ENCODE measurements around the gene CXCL1. TPM values are rescaled to one million over a fixed set of nuclear protein-coding genes. Genes with fewer than 3 reads are reported as not detected.
"Not testable (repeated sequence)": the region's sequence is repeated elsewhere in the genome, so short reads cannot be mapped to it uniquely, and the experiment has no call there.

CXCL1 gene
- total and polyA plus RNA-seq, 2 experiments from 2014 or later: 9.6 to 28.8 TPM

DNA sequence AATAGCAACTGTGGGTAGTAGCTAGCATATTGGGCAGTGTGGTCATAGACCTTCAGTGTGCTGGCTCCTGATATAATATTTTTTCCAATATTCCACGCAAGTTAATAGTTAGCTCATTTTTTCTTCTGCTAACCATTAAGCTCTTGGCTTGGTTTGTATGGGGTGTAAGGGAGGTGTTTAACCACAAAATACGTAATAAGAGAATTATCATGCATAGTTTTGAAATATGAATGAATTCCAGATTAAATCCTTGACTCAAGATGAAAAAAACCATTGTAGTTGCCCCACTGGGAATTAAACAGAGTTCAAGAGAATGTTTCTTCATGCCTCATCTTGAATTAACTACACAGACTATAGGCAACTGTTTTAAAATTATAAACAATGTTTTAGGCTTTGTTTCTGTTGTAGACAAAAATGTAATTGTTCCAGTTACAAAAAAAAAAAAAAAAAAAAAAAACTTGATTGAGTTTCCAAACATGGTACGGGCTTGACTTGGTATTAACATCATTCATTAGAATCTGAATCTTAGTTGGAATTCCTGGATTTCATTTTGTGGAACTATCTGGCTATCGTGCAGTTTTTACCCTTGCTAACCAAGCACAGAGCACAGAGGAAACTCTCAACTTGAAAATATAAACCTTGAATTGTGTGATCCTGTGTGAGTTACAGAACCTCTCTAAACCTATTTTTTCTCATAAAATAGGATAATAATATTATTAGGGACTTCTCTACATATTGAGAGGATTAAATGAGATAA is 28.4 kb downstream of the CXCL1 start:
- no peaks in the 10 kb centered on the region for H3K27me3 ChIP-seq
- H3K4me3 ChIP-seq: no peak overlapping the region
- H3K9me2 ChIP-seq (replicated peaks; ENCODE audit: insufficient read depth): no peaks in the 10 kb centered on the region
- H3K27ac ChIP-seq: no peak overlapping the region
- TF ChIP-seq EZH2phosphoT487 (IDR thresholded peaks at IDR 0.05; ENCODE audit: low read depth, severe bottlenecking, unreplicated experiment): no peak
- H3K4me2 ChIP-seq: no peak overlapping the region
- peaks cover 8% of the 10 kb centered on the region for H3K4me1 ChIP-seq (ENCODE audit: insufficient read depth)
- H2AFZ ChIP-seq: no peak overlapping the region
- H3K9me3 ChIP-seq (ENCODE audit: low read depth): no peaks in the 10 kb centered on the region
- no peaks in the 10 kb centered on the region for H4K20me1 ChIP-seq (ENCODE audit: insufficient read depth, poor library complexity, severe bottlenecking)
- H3K79me2 ChIP-seq: no peaks in the 10 kb centered on the region
- no peaks in the 10 kb centered on the region for H3K36me3 ChIP-seq (replicated peaks; ENCODE audit: insufficient read depth, low read depth)
- DNase-seq (ENCODE audit: low spot score): no peak
- WGBS (ENCODE audit: low lambda C conversion rate, missing lambda C conversion rate): 84% methylated on average over 4 of the region's 4 CpGs

DNA sequence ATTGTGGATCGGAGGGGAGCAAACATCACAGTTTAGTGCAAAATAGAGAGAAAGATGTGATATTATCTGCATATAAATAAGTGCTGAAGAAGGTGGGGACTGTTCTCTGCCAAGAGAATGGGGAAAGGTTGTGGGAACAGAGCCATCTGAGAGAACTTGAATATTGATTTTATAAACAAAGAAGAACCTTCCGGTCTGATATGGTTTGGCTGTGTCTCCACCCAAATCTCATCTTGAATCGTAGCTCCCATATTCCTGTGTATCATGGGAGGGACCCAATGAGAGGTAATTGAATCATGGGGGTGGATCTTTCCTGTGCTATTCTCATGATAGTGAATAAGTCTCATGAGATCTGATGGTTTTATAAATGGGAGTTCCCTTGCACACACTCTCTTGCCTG is 30.1 kb downstream of the CXCL1 start:
- H3K4me1 ChIP-seq (ENCODE audit: insufficient read depth); H3K9me2 ChIP-seq (replicated peaks; ENCODE audit: insufficient read depth); H3K4me2 ChIP-seq; H3K79me2 ChIP-seq; H3K27ac ChIP-seq; H3K9me3 ChIP-seq (ENCODE audit: low read depth); H3K27me3 ChIP-seq; H3K4me3 ChIP-seq; H3K36me3 ChIP-seq (replicated peaks; ENCODE audit: insufficient read depth, low read depth); DNase-seq (ENCODE audit: low spot score); H2AFZ ChIP-seq; H4K20me1 ChIP-seq (ENCODE audit: insufficient read depth, poor library complexity, severe bottlenecking): not testable (repeated sequence)
- WGBS (ENCODE audit: low lambda C conversion rate, missing lambda C conversion rate): 84% methylated on average over 3 of the region's 3 CpGs

DNA sequence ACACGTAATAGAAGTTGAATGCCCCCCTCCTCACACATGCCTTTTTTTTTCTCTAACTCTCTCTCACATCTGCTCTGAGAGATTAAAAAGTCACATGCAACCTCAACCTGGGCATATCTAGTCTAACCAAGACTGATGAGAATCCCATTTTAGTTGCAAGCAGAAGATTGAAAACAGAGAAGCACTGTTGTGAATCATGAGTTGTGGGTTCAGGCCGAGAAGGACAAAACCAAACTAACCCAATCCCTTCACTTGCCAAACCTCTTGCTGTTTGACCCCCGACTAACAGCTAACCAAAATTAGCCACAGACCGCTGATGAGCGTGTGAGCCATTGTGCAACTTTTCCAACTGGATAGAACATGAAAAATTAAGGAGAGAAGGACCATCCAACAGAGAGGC is 31.8 kb downstream of the CXCL1 start:
- H3K27ac ChIP-seq: no peak overlapping the region
- H3K4me3 ChIP-seq: no peak overlapping the region
- H3K9me3 ChIP-seq (ENCODE audit: low read depth): no peaks in the 10 kb centered on the region
- H2AFZ ChIP-seq: no peak overlapping the region
- no peaks in the 10 kb centered on the region for H4K20me1 ChIP-seq (ENCODE audit: insufficient read depth, poor library complexity, severe bottlenecking)
- no peaks in the 10 kb centered on the region for H3K36me3 ChIP-seq (replicated peaks; ENCODE audit: insufficient read depth, low read depth)
- H3K9me2 ChIP-seq (replicated peaks; ENCODE audit: insufficient read depth): no peaks in the 10 kb centered on the region
- H3K4me2 ChIP-seq: no peak overlapping the region
- H3K4me1 ChIP-seq (ENCODE audit: insufficient read depth): no peaks in the 10 kb centered on the region
- no peaks in the 10 kb centered on the region for H3K79me2 ChIP-seq
- DNase-seq (ENCODE audit: low spot score): no peak
- TF ChIP-seq EZH2 (IDR thresholded peaks at IDR 0.05; ENCODE audit: borderline replicate concordance): no peak
- TF ChIP-seq, protein P1, sequence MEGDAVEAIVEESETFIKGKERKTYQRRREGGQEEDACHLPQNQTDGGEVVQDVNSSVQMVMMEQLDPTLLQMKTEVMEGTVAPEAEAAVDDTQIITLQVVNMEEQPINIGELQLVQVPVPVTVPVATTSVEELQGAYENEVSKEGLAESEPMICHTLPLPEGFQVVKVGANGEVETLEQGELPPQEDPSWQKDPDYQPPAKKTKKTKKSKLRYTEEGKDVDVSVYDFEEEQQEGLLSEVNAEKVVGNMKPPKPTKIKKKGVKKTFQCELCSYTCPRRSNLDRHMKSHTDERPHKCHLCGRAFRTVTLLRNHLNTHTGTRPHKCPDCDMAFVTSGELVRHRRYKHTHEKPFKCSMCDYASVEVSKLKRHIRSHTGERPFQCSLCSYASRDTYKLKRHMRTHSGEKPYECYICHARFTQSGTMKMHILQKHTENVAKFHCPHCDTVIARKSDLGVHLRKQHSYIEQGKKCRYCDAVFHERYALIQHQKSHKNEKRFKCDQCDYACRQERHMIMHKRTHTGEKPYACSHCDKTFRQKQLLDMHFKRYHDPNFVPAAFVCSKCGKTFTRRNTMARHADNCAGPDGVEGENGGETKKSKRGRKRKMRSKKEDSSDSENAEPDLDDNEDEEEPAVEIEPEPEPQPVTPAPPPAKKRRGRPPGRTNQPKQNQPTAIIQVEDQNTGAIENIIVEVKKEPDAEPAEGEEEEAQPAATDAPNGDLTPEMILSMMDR (IDR thresholded peaks at IDR 0.05; ENCODE audit: poor library complexity): no peak
- TF ChIP-seq EZH2phosphoT487 (IDR thresholded peaks at IDR 0.05; ENCODE audit: low read depth, severe bottlenecking, unreplicated experiment): no peak
- no peaks in the 10 kb centered on the region for H3K27me3 ChIP-seq
- 95% methylated on average over 5 of the region's 5 CpGs for WGBS (ENCODE audit: low lambda C conversion rate, missing lambda C conversion rate)

DNA sequence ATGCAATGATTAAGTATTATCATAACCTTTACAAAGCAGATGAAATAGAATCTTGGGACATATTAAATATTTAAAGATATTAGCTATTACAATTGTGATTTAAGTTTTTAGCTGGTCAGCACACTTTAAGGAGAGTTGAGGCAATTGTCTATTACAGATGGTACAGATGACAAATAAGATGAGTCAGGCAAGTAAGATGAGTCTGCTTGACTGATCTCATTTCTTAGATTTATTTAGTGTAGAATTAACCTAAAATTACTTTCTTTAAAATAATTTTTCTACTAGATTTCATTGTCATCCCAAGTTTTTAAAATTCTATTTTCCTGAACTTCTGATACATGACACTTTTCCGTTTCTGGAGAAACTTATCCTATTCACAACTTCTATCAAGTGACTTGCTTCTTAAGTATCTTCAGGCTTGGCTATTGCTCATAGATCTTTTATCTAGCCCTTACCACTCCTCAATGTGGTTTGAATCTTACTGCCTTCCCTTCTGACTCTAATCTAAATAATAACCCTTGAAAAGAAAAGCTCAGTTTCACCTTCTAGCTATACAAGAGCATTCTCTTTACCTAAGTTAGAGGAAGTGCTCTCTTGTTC is 32.9 kb downstream of the CXCL1 start:
- no peak overlapping the region for H3K4me3 ChIP-seq
- no peak overlapping the region for H3K27ac ChIP-seq
- H3K36me3 ChIP-seq (replicated peaks; ENCODE audit: insufficient read depth, low read depth): no peaks in the 10 kb centered on the region
- no peaks in the 10 kb centered on the region for H3K4me1 ChIP-seq (ENCODE audit: insufficient read depth)
- no peaks in the 10 kb centered on the region for H4K20me1 ChIP-seq (ENCODE audit: insufficient read depth, poor library complexity, severe bottlenecking)
- no peaks in the 10 kb centered on the region for H3K79me2 ChIP-seq
- DNase-seq (ENCODE audit: low spot score): no peak
- WGBS (ENCODE audit: low lambda C conversion rate, missing lambda C conversion rate): 86% methylated on average over 1 of the region's 1 CpG
- no peaks in the 10 kb centered on the region for H3K27me3 ChIP-seq
- H2AFZ ChIP-seq: no peak overlapping the region
- H3K9me3 ChIP-seq (ENCODE audit: low read depth): no peaks in the 10 kb centered on the region
- H3K4me2 ChIP-seq: no peak overlapping the region
- TF ChIP-seq EZH2phosphoT487 (IDR thresholded peaks at IDR 0.05; ENCODE audit: low read depth, severe bottlenecking, unreplicated experiment) (no peak), EZH2 (IDR thresholded peaks at IDR 0.05; ENCODE audit: borderline replicate concordance) (no peak)
- TF ChIP-seq, protein P1 (IDR thresholded peaks at IDR 0.05; ENCODE audit: poor library complexity): no peak
- no peaks in the 10 kb centered on the region for H3K9me2 ChIP-seq (replicated peaks; ENCODE audit: insufficient read depth)

Measured in hepatocyte (in vitro differentiated cells).